Measurements from ENCODE around the gene RFX2. TPM values are rescaled to one million over a fixed set of nuclear protein-coding genes. Genes with fewer than 3 reads are reported as not detected.

Gene RFX2
- total and polyA plus RNA-seq, 4 donors, result 0.67 to 5.1 (median 2.8) TPM

GRCh38 chr19:6041991-6042481 lies 68.3 kb downstream of the RFX2 start:
- peaks cover 0 to 2% (median 0%) of the 10 kb centered on the region in 4 donors for H3K36me3 ChIP-seq (ENCODE audit: control insufficient read depth in 4 of 4, insufficient read depth in 3 of 4, low read depth in 1 of 4, low read length in 3 of 4)
- no peak for DNase-seq (ENCODE audit: low spot score)
- no peak overlapping the region for H3K27ac ChIP-seq (ENCODE audit: low read depth in 1 of 2, low read length in 2 of 2)
- no peak overlapping the region for H3K4me3 ChIP-seq (ENCODE audit: low read depth in 1 of 3, low read length in 3 of 3)
- no peaks in the 10 kb centered on the region for H3K9me3 ChIP-seq (ENCODE audit: control insufficient read depth in 4 of 4, low read length in 3 of 4)
- H3K27me3 ChIP-seq (ENCODE audit: control insufficient read depth in 4 of 4, insufficient read depth in 4 of 4, low read length in 3 of 4), result no peaks in the 10 kb centered on the region
- no peaks in the 10 kb centered on the region for H3K4me1 ChIP-seq (ENCODE audit: control insufficient read depth in 4 of 4, insufficient read depth in 4 of 4, low read length in 3 of 4)
- 97% methylated on average over 27 of the region's 27 CpGs for WGBS
- no peak overlapping the region for H3K9ac ChIP-seq (ENCODE audit: low read depth in 1 of 2, low read length in 2 of 2)
- no peak for TF ChIP-seq RXRA (IDR thresholded peaks at IDR 0.05)
- TF ChIP-seq ZBTB33 (IDR thresholded peaks at IDR 0.05), result no peak
- TF ChIP-seq JUND (IDR thresholded peaks at IDR 0.05), result no peak
- TF ChIP-seq REST (IDR thresholded peaks at IDR 0.05), result no peak
- no peak for TF ChIP-seq HNF4A (conservative IDR thresholded peaks at IDR 0.05)
- TF ChIP-seq SP1 (IDR thresholded peaks at IDR 0.05), result no peak

- Histone ChIP-seq H3K36me3 (ENCODE audit: control insufficient read depth in 4 of 4, insufficient read depth in 3 of 4, low read depth in 1 of 4, low read length in 3 of 4) (peaks cover 0 to 2% (median 0%) of the 10 kb centered on the region in 4 donors), H3K27me3 (ENCODE audit: control insufficient read depth in 4 of 4, insufficient read depth in 4 of 4, low read length in 3 of 4) (no peaks in the 10 kb centered on the region)
- 95% methylated on average over 5 of the region's 5 CpGs for WGBS
Measured at GRCh38 chr19:6041071-6041470, 69.2 kb downstream of the RFX2 start.

More at GRCh38 chr19:6041071-6041470, 69.2 kb downstream of the RFX2 start:
- H3K27ac ChIP-seq (ENCODE audit: low read depth in 1 of 2, low read length in 2 of 2), result no peak overlapping the region
- no peak for TF ChIP-seq MAX (IDR thresholded peaks at IDR 0.05)
- no peak for TF ChIP-seq NR2F2 (IDR thresholded peaks at IDR 0.05)
- no peak for TF ChIP-seq GABPA (IDR thresholded peaks at IDR 0.05 in 1 of 2, conservative IDR thresholded peaks at IDR 0.05 in 1 of 2)
- no peak for TF ChIP-seq CTCF (IDR thresholded peaks at IDR 0.05; ENCODE audit: low read depth, low read length, missing input control)
- no peak for TF ChIP-seq EGR1 (IDR thresholded peaks at IDR 0.05; ENCODE audit: low read depth in 2 of 2)
- no peak for TF ChIP-seq FOXA1 (IDR thresholded peaks at IDR 0.05)
- no peak for TF ChIP-seq FOXA2 (IDR thresholded peaks at IDR 0.05)
- no peak for TF ChIP-seq ZBTB33 (IDR thresholded peaks at IDR 0.05)
- TF ChIP-seq JUND (IDR thresholded peaks at IDR 0.05), result no peak
- TF ChIP-seq SP1 (IDR thresholded peaks at IDR 0.05), result no peak
- no peak for TF ChIP-seq HNF4A (conservative IDR thresholded peaks at IDR 0.05)
- no peak for TF ChIP-seq HNF4G (IDR thresholded peaks at IDR 0.05)
- TF ChIP-seq RAD21 (IDR thresholded peaks at IDR 0.05), result no peak
- no peak for TF ChIP-seq REST (IDR thresholded peaks at IDR 0.05)
- no peak for TF ChIP-seq RXRA (IDR thresholded peaks at IDR 0.05)
- TF ChIP-seq TAF1 (conservative IDR thresholded peaks at IDR 0.05), result no peak
- no peak for TF ChIP-seq YY1 (IDR thresholded peaks at IDR 0.05)
- DNase-seq (ENCODE audit: low spot score), result no peak
- no peak overlapping the region for H3K9ac ChIP-seq (ENCODE audit: low read depth in 1 of 2, low read length in 2 of 2)
- H3K4me1 ChIP-seq (ENCODE audit: control insufficient read depth in 4 of 4, insufficient read depth in 4 of 4, low read length in 3 of 4), result no peaks in the 10 kb centered on the region
- H3K9me3 ChIP-seq (ENCODE audit: control insufficient read depth in 4 of 4, low read length in 3 of 4), result no peaks in the 10 kb centered on the region
- H3K4me3 ChIP-seq (ENCODE audit: low read depth in 1 of 3, low read length in 3 of 3), result no peak overlapping the region
